ENCODE measurements around the gene PPP1R3D. TPM values are rescaled to one million over a fixed set of nuclear protein-coding genes. Genes with fewer than 3 reads are reported as not detected.

The PPP1R3D gene
- total and polyA plus RNA-seq, 10 of the 15 experiments (the other 5 are each of a cell fraction or from before 2014, with no cell fraction given): 0.39 to 4.8 (median 2.9) TPM

- H2AFZ ChIP-seq (ENCODE audit: control insufficient read depth, low read depth, low read length): no peak overlapping the region
- no peak for FAIRE-seq
- CTCF ChIA-PET: interaction anchor here (0.9 to 12.8 kb wide), 6 partner anchors 10 to 314 kb away, joined by 3 to 173 read pairs (median 4); partner anchors contain the start of genes CDH26, FAM217B, PPP1R3D and SYCP2
- TF ChIP-seq CUX1 (IDR thresholded peaks at IDR 0.05; ENCODE audit: insufficient replicate concordance, low read depth, low read length): no peak
- TF ChIP-seq ZNF687 (IDR thresholded peaks at IDR 0.05): no peak
- TF ChIP-seq PBX3 (IDR thresholded peaks at IDR 0.05; ENCODE audit: insufficient replicate concordance, low read depth, low read length): no peak
- no peak for TF ChIP-seq MYB (IDR thresholded peaks at IDR 0.05; ENCODE audit: borderline replicate concordance, low read depth, low read length)
- TF ChIP-seq SIN3A (IDR thresholded peaks at IDR 0.05; ENCODE audit: low read depth, low read length): no peak
- no peak for TF ChIP-seq WRNIP1 (IDR thresholded peaks at IDR 0.05; ENCODE audit: borderline replicate concordance, low read depth, low read length)
- TF ChIP-seq KLF5 (IDR thresholded peaks at IDR 0.05; ENCODE audit: partially characterized antibody): no peak
- no peak for TF ChIP-seq ZNF384 (IDR thresholded peaks at IDR 0.05; ENCODE audit: borderline replicate concordance, low read depth, low read length)
- TF ChIP-seq TCF7 (IDR thresholded peaks at IDR 0.05; ENCODE audit: borderline replicate concordance): no peak
- TF ChIP-seq ATF7 (IDR thresholded peaks at IDR 0.05; ENCODE audit: low read depth): no peak
- TF ChIP-seq IRF5 (IDR thresholded peaks at IDR 0.05; ENCODE audit: borderline replicate concordance): no peak
- TF ChIP-seq CREB1 (IDR thresholded peaks at IDR 0.05; ENCODE audit: low read depth): no peak
These were observed 8.1 kb upstream of the PPP1R3D start for GRCh38 chr20:59948212-59948611.

More at GRCh38 chr20:59948212-59948611, 8.1 kb upstream of the PPP1R3D start:
- WGBS (ENCODE audit: insufficient coverage, insufficient replicate concordance, low lambda C conversion rate, missing lambda C conversion rate): 38% methylated on average over 1 of the region's 1 CpG
- BruUV-seq (replicated peaks): no TSS peak
- ChIA-PET RAD21 (ENCODE audit: unreplicated experiment) (interaction anchor here (0.6 to 1.3 kb wide), 2 partner anchors 9 to 315 kb away, joined by 3 to 4 read pairs; no protein-coding TSS in a partner anchor), SMC1A (ENCODE audit: uncharacterized antibody, unreplicated experiment) (interaction anchor here (0.6 to 1.8 kb wide), 4 partner anchors 12 to 877 kb away, joined by 3 to 6 read pairs (median 4); partner anchors contain the start of gene SYCP2), POLR2A (interaction anchor here (1.2 kb wide), 1 partner anchor 8 kb away, joined by 3 read pairs; the partner anchor contains the start of genes FAM217B and PPP1R3D)
- Histone ChIP-seq H3K9me3 (replicated peaks; ENCODE audit: control insufficient read depth, insufficient read depth, low read length) (no peaks in the 10 kb centered on the region), H3K27ac (ENCODE audit: control insufficient read depth, insufficient read depth) (no peak overlapping the region), H3K4me3 (no peak overlapping the region), H3K4me1 (ENCODE audit: control insufficient read depth, insufficient read depth, low read length) (peaks cover 6% of the 10 kb centered on the region), H3K79me2 (ENCODE audit: control insufficient read depth, insufficient read depth, low read length) (no peaks in the 10 kb centered on the region), H4K20me1 (ENCODE audit: control insufficient read depth, insufficient read depth) (no peaks in the 10 kb centered on the region), H3K4me2 (ENCODE audit: control insufficient read depth, insufficient read depth) (no peak overlapping the region), H3K36me3 (ENCODE audit: control insufficient read depth in 2 of 2, insufficient read depth in 2 of 2, low read length in 1 of 2) (peaks cover 0 to 1% of the 10 kb centered on the region in 2 experiments; a peak in 1 of 4 replicates), H3K27me3 (replicated peaks in 1 of 2; ENCODE audit: control insufficient read depth in 2 of 2, insufficient read depth in 2 of 2, low read length in 1 of 2) (no peaks in the 10 kb centered on the region), H3K9ac (ENCODE audit: control insufficient read depth, insufficient read depth, low read length) (no peak overlapping the region)
- ATAC-seq: peak; percentile 18
- DNase-seq (ENCODE audit: low read depth, low spot score): no peak
- in situ Hi-C loops (cut with MboI): no loop called here
- intact Hi-C loops (cut with micrococcal nuclease; ENCODE audit: unreplicated experiment): loop anchor here (10.0 kb wide), 1 partner anchor 107 kb away; no protein-coding TSS in a partner anchor

Measured in GM12878 (cell line).